Upper lobe of left lung (tissue), 4 donors: Measurements from ENCODE around the gene DAPK2.

Source experiments
- POLR2A ChIP-seq, 4 donors: fragments of 450-650 bp; IDR thresholded peaks; one replicate each; pipeline ENCODE4 v1.5.1; 2016 to 2017; ENCODE audit warnings: antibody characterized with exemption in 4 of 4, mild to moderate bottlenecking in 2 of 4
- TF ChIP-seq, protein P1 (sequence below), 6 experiments: fragments of 450-650 bp in 4 of 6; fragments of 200-600 bp in 2 of 6; sonication (generic) in 2 of 6; IDR thresholded peaks; one replicate each; pipeline ENCODE4 v1.5.1; 2016 to 2019; ENCODE audit warnings: antibody characterized with exemption in 6 of 6

GRCh38 chr15:63920504-63921175 lies 125.6 kb downstream of the DAPK2 start:
- TF ChIP-seq, protein P1, sequence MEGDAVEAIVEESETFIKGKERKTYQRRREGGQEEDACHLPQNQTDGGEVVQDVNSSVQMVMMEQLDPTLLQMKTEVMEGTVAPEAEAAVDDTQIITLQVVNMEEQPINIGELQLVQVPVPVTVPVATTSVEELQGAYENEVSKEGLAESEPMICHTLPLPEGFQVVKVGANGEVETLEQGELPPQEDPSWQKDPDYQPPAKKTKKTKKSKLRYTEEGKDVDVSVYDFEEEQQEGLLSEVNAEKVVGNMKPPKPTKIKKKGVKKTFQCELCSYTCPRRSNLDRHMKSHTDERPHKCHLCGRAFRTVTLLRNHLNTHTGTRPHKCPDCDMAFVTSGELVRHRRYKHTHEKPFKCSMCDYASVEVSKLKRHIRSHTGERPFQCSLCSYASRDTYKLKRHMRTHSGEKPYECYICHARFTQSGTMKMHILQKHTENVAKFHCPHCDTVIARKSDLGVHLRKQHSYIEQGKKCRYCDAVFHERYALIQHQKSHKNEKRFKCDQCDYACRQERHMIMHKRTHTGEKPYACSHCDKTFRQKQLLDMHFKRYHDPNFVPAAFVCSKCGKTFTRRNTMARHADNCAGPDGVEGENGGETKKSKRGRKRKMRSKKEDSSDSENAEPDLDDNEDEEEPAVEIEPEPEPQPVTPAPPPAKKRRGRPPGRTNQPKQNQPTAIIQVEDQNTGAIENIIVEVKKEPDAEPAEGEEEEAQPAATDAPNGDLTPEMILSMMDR (IDR thresholded peaks at IDR 0.05): no peak
- no peak for TF ChIP-seq POLR2A (IDR thresholded peaks at IDR 0.05)
